Left lobe of liver (tissue), 2 donors: ENCODE results near the gene APBA3. TPM values are rescaled to one million over a fixed set of nuclear protein-coding genes. Genes with fewer than 3 reads are reported as not detected.

Source experiments
- ATAC-seq: fragments of 200-7000 bp; cut with Tn5 transposase; one replicate; pipeline ENCODE4 v1.9.1; 2020; ENCODE audit warnings: mild to moderate bottlenecking, moderate library complexity
- DNase-seq: peaks from one replicate; pipeline ENCODE4 v3.0.0-alpha.2; 2020; ENCODE audit warnings: low spot score
- total RNA-seq: library from RNA; stranded (reverse); gene quantifications from one replicate; pipeline ENCODE4 v1.2.1, GENCODE V29; 2021
- donor health status: DM: no; HTN: no; CAD: no; lungs with moderate emphysema.
- donor health status: DM: no; HTN: yes; CAD: no.

The APBA3 gene
- total RNA-seq, 1 donor from 2014 or later, result 18.6 TPM

DNA sequence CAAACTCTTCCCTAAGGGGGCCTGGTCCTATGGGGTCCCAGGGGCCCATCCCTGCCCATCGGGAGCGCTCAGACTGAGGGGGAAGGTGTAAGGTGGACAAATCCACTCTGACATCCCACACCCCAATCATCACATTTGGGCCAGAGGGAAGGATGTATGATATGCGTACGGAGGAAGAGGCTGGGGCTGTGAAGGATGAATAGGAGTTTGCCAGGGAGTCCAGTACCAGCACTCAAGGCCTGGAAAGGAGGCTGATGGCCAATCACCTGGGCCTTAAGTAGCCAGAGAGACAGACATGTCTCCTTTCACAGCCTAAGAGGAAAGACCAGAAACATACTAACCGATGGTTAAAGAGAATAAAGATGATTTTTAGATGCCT is 38.4 kb downstream of the APBA3 start:
- ATAC-seq (no peak), DNase-seq (no peak)

DNA sequence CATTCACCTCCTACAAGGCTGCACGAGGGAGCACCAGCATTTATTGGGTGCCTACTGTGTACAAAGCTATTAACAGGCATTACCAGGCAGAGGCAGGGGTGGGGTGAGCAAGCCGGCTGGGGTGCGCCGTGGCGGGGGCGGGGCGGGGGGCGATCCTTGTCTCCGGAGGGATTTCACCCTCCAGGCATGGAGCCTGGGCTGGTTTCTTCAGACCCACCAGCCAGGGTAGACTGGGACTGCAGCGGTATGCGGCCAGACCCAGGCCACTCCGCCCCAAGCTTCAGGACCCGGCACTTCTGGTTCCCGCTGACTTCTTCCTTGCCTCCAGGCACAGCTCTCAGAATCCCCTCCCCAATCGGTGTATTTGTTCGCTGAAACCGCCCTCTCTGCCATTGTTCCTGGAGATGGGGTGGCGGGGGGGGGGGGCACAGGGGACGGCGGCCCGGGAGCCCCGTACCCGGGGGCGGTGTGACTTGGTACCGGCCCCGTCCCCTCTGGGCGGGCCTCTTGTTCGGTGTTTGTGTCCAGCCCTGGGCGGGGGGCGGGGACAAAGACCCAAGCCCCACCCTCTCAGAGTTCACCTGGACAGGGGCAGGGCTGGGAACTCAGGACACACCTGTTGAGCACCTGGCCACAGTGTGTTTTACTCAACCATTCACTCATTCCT is 38.9 kb downstream of the APBA3 start:
- DNase-seq, result no peak
- ATAC-seq, result no peak

DNA sequence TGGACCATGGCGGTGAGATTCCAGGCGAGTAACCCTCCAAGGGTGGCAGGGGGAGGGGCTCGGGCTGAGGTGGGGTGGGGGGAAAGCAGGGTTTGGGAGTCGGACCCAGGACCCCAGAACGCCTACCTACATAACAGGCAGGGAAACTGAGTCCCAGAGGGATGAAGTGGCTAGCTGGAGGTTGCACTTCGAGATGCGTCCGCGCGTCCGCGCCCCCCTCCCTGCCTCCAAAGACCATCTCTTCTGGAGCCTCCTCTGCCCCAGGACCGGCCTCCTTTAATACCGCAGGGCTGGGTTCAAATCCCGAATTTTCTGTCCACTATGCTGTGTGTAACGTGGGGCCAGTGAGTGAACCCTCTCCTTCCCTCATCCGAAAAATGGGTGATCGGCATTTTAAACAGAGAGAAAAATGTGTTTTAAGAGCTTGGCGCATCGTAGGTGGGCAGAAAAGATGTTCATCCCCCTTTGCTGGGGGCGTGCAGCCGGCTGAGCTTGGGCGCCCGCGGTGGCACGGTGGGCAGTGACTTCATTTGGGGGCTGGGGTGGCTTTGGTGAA is 39.5 kb downstream of the APBA3 start:
- DNase-seq (no peak), ATAC-seq (no peak)

DNA sequence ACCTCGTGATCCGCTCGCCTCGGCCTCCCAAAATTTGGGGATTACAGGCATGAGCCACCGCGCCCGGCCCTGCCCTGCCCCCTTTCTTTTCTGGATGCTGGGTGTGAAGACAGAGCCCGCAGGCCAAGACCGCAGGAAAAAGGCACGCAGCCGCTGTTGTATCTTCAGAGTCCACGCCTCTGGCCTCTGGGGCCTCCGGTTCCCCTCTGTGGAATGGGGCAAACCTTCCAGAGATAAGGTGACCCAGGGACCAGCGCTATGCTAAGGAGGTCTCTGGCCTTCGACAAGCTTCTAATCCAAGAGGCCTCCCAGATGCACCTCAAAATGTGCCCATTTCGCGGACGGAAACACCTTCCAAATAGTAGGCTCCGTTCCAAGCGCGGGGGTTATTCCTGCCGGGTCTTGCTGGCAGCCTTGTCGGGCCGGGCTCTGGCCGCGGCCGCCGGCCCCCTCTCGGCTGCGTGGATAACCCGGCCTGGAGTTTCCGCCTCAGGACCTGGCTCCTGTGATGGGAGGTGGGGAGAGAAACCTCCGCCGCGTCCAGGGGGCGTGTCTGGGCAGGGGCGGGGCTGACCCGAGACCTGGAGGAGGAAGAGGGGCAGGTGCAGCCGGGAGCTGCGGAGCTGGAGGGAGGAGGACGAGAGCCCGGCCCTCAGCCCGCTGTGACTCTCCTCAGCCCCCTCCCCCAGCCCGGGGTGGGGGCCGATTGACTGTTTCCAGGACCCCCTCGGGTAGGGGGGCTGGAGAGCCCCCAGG is 40.2 kb downstream of the APBA3 start:
- peak; percentile 86 for ATAC-seq

DNA sequence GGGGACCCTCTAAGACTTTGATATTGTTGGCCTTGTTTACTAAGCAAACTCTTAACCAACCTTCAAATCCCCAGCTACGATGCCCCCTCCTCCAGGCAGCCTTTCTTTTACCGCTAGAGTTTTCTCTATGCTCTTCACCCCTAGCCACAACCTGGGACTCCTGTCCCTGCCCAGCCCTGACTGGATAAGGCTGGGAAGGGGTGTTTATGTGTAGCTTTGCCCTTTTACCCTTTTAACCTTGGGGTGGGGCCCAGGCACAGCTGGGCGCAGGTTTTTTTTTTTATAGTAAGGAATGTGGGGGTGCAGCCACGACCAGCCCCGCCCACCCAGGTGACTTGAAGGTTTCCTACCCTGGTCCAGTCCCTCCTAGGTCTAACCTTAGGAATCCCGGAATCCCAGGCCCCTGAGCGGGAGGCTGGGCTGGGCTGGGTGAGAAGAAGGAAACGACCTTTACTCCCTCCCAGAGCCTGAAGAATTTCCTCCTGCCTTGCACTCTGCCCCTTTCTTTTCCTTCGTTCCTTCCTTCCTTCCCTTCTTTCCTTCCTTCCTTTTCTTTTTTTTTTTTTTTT is 41.1 kb downstream of the APBA3 start:
- ATAC-seq (no peak), DNase-seq (no peak)

More for the DNA sequence above, 40.2 kb downstream of the APBA3 start:
- DNase-seq, result peak; percentile 81

DNA sequence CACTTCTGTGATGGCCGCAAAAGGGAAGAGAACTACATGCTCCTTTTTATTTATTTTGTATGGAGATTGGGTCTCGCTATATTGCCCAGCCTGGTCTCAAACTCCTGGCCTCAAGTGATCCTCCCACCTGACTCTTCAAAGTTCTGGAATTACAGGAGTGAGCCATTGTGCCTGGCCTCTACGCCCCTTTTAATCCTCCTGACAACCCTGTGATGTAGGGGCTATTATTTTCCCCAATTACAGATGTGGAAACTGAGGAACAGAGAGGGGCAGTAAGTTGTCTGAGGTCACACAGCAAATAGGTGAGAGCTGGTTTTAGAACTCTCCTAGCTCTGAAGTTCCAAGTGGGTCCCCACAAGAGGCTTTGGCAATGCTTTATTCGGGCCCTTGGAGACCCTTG is 41.6 kb downstream of the APBA3 start:
- ATAC-seq, result no peak

DNA sequence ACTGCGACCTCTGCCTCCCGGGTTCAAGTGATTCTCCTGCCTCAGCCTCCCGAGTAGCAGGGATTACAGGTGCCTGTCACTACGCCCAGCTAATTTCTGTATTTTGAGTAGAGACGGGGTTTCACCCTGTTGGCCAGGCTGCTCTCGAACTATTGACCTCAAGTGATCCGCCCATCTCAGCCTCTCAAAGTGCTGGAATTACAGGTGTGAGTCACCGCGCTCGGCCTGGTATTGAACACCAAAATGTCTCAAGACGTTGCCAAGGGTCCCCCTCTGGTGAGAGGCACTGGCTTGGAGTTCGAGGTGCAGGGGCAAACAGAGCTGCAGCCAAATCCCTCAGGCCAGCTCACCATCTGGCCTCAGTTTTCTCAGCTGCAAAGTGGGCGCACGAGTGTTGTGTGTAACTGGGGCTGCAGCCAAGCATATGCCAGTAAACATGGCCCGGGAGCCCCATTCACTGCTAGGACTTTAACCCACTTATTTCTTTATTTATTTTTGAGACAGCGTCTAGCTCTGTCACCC is 45.3 kb downstream of the APBA3 start:
- ATAC-seq (no peak), DNase-seq (no peak)

More for the DNA sequence above, 41.6 kb downstream of the APBA3 start:
- no peak for DNase-seq

DNA sequence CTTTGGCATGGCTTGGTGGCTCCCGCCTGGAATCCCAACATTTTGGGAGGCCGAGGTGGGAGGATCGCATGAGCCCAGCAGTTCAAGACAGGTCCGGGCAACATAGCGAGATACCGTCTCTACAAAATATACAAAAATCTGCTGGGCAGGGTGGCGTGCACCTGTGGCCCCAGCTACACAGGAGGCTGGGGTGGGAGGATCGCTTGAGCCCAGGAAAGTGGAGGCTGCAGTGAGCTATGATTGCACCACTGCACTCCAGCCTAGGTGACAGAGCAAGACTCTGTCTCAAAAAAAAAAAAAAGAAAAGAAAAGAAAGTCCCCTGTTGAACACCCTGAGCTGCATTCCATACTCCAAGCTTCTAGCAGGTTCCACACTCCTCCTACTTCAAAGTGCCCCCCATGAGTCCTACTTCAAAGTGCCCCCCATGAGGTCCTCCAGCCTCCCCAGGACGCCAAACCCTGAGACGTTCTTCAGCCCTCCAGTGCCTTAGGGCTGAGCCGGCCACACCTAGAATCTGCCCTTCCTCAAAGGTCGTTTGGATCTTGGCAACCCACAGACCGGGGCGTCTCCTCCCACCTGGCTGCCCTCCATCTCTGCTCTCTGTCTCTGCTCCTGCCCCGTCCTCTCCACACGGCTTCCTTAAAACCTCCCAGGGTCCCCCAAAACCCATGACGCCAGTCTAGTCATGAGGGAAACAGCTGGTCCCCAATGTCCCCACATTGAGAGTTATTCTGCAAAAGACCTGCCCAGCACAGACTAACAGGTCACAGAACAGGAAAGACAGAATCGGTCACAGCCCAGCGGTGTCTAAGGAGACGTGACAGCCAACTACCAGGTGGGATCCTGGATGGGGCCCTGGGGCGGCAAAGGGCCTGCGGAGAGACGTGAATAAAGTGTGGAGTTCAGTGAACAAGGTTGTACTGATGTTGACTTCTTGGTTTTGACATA is 48.6 kb downstream of the APBA3 start:
- peak; percentile 64 for DNase-seq
- ATAC-seq, result peak; percentile 53

DNA sequence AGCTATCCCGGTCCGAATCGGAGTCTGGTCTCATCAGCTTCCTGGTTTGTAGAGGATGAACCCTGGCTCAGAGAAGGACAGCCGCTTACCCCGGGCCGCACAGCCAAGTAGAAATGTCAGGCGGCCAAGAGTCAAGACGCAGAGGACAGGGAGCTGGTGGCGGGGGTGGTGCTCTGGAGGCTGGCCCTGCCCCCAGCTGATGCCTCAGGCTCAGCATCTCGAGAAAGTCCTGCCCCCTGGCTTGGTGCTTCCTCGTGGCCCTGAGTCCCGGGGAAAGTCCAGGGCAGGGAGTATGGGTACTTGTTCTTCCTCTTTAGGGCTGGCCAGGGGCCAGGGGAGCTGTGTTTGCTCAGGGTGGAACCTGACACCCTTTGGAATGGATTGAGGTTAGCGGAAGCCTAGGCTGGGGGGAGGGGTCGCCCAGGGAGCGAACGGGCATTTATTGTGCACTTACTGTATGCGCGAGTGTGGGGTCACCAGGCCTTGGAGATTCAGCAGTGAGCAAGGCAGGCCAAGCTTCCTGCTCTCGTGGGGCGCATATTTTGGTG is 51.2 kb downstream of the APBA3 start:
- peak; percentile 63 for ATAC-seq

DNA sequence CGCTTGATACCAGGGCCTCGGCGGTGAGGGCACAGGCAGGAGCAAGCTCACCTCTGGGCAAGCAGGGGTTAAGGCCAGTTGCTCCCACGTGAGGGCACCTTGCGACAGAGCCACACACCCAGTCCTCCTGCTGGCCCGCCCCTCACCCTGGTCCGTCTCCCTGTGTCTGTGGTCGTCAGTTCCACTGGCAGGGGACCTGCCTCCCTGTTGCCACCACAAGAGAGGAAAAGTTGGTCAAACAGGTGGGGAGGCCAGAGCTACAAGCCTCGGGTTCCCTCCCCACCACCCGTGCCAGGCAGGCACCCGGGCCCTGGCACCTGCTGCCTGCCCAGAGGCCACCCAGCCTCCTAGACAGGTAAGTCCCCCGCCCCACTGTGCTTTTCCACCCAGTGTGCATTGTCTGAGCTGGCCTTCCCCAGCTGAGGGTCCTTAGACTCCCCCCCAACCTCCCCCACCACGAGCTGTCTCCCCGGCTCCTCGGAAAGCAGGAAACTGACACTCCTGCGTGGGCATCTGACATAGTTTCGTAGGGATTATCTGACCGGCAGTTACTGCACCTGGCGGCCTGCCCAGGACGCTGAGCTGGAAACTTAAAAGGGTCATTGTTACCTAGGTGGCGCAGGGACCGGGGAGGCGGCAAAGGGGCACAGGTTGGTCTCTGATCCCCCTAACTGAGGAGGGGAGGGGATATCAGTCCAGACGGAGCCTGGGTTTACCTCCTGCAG is 53.1 kb downstream of the APBA3 start, which contains the start of gene TJP3:
Gene TJP3 (plus strand): TSS at position 178 of the 725 bp plus-strand sequence. CDS start 20,049 bp downstream, outside the sequence.
- peak; percentile 84 for ATAC-seq
- peak; percentile 91 for DNase-seq

More for the DNA sequence above, 51.2 kb downstream of the APBA3 start:
- peak; percentile 95 for DNase-seq

DNA sequence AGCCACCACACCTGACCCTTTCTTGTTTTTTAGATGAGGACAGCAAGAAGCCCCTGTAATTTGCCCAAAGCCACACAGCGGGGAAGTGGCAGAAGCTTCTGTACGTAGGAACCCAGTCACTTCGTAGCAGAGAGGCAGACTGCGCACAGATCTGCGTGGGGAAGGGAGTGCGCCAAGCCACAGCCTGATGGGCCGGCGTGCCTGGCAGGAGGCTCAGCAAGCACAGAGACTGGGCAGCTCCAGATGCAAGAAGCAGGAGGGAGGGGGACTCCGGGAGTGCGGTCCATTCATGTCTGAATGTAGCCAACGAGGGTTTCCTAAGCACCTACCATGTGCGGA is 53.7 kb downstream of the APBA3 start:
- no peak for DNase-seq
- peak; percentile 46 for ATAC-seq

DNA sequence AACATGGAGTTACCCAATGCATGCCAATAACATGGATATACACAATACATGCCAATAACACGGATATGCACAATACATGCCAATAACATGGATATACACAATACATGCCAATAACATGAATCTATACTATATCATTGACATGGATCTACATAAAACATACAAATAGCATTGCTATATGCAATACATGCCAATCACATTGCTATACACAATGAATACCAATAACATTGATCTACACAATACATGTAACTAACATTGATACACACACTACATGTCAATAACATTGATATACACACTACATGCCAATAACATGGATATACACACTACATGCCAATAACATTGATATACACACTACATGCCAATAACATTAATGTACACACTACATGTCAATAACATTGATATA is 60.3 kb downstream of the APBA3 start:
- no peak for ATAC-seq
- no peak for DNase-seq

Other genes with a start within 250 kb of the APBA3 start
- 1.9 TPM for gene TEKTIP1, start 222.5 kb downstream of the APBA3 start, total RNA-seq
- gene MFSD12, start 204.1 kb downstream of the APBA3 start, total RNA-seq, result 33.9 TPM
- gene HMG20B, start 188.7 kb downstream of the APBA3 start, total RNA-seq, result 44.2 TPM
- 0.75 TPM for gene GIPC3, start 176.2 kb downstream of the APBA3 start, total RNA-seq
- gene TBXA2R, start 154.8 kb downstream of the APBA3 start, total RNA-seq, result 4.4 TPM
- gene CACTIN, start 134.9 kb downstream of the APBA3 start, total RNA-seq, result 12.5 TPM
- gene PIP5K1C, start 61.2 kb downstream of the APBA3 start, total RNA-seq, result 7.5 TPM
- 28.8 TPM for gene TJP3, start 53.3 kb downstream of the APBA3 start, total RNA-seq
- 56.0 TPM for gene MRPL54, start 990 bp upstream of the APBA3 start, total RNA-seq
- not detected for gene RAX2, start 10.5 kb upstream of the APBA3 start, total RNA-seq
- 0.48 TPM for gene MATK, start 24.7 kb upstream of the APBA3 start, total RNA-seq
- not detected for gene ZFR2, start 107.3 kb upstream of the APBA3 start, total RNA-seq
- gene ATCAY, start 119.0 kb upstream of the APBA3 start, total RNA-seq, result not detected
- gene NMRK2, start 171.4 kb upstream of the APBA3 start, total RNA-seq, result not detected
- 20.4 TPM for gene DAPK3, start 209.4 kb upstream of the APBA3 start, total RNA-seq
- 1,272 TPM for gene EEF2, start 223.8 kb upstream of the APBA3 start, total RNA-seq
- gene PIAS4, start 246.0 kb upstream of the APBA3 start, total RNA-seq, result 13.6 TPM